HG03354 (cell line): ENCODE results near the gene THPO.
A peak's percentile ranks its signal among the peaks of the same experiment; 100 is the strongest.

Experiments used
- ATAC-seq: cut with Tn5 transposase; IDR thresholded peaks from one replicate; pipeline ENCODE4 v1.9.1; 2021; ENCODE audit warnings: mild to moderate bottlenecking; ENCODE audit not compliant: unreplicated experiment, poor library complexity, severe bottlenecking

THPO gene

DNA sequence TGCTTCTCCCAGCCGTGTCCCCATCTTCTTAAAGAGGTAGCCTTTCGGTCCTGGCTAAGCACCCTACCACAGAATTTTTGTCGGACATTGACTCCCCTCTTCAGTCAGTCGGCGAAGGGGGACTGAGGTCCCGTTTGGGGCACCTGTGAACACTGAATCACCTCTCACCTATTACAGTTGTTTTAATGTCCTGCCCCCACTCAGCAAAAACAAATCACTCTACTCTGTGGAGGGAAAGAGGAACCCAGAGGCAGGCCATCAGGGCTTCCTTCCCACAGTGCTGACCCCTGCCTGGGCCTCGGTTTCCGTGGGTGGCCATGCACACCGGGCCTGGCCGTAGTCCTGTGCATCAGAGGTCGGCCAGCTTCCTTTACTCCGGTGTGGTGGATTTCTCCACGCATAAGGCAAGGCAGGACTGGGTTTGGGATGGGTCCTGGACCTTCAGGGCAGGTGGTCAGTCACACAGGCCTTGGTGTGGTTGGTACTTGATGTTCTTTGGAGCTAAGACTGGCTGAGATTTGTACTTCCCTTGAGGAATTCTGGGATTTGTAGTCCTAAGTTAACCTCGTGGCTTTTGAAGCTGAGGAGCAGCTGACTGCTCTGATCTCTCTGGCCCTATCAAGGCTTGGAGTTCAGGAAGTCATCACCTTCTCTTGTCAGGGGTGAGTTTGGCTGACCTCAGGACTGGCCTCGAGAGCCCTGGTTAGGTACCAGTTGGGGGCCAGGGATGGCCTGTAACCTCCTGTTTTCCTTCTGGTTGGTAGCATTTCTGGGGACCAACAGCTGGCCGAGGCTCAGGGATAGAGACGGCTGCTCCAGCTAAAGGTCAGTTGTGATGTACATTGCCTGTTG is 41.2 kb downstream of the THPO start:
- peak; percentile 2 for ATAC-seq

DNA sequence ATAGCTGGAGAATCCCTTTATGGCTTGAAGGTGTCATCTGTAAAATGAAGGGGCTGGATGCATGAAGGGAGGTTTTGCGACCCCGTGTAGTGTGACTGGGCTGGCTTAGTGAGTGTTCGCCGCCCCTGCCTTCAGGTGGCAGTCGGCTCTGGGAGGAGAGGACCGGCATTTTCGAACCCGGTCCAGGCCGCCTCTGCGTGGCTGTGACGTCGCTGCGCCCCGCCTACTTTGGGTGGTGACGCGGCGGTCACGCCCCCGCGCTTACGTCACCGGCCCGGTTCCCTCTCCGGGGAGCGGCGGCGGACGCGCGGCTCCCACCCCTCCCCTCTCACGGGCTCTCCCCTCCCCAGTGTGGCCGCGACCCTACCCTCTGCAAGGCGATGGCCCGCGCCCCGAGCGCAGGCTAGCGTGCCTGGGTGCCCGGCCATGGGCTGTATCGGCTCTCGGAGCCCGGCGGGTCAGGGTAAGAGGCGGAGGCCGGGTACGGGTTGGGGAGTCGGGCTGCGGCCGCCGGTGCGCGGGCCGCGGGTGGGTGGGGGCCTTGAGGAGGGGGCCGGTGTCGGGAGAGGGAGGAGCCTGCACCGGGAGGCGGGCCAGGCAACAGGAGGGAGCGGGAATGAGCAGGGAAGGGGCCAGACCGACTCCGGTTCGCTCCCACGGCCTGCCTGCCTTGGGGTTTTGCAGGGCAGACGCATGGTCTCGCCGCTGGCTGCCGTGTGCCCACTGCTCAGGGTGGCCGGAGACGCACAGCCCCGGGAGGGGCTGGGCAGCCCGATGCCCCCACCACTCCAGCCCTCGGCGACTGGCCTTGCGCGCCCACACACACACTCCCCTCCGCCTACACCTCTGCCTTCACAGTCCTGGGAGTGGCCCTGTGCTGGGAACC is 42.1 kb downstream of the THPO start:
- ATAC-seq = peak; percentile 77

GRCh38 chr3:184335291-184335660 is 42.7 kb downstream of the THPO start:
- peak; percentile 6 for ATAC-seq

GRCh38 chr3:184334470-184335158 is 43.4 kb downstream of the THPO start:
- ATAC-seq = no peak

GRCh38 chr3:184333700-184334099 is 44.3 kb downstream of the THPO start:
- ATAC-seq = no peak

- no peak for ATAC-seq
These were observed 44.8 kb downstream of the THPO start for GRCh38 chr3:184333190-184333589.

- no peak for ATAC-seq
These were observed 45.5 kb downstream of the THPO start for GRCh38 chr3:184332370-184333090.

- ATAC-seq = no peak
These were observed 49.5 kb downstream of the THPO start for GRCh38 chr3:184328516-184328915.

GRCh38 chr3:184327171-184327570 is 50.8 kb downstream of the THPO start:
- ATAC-seq = no peak

DNA sequence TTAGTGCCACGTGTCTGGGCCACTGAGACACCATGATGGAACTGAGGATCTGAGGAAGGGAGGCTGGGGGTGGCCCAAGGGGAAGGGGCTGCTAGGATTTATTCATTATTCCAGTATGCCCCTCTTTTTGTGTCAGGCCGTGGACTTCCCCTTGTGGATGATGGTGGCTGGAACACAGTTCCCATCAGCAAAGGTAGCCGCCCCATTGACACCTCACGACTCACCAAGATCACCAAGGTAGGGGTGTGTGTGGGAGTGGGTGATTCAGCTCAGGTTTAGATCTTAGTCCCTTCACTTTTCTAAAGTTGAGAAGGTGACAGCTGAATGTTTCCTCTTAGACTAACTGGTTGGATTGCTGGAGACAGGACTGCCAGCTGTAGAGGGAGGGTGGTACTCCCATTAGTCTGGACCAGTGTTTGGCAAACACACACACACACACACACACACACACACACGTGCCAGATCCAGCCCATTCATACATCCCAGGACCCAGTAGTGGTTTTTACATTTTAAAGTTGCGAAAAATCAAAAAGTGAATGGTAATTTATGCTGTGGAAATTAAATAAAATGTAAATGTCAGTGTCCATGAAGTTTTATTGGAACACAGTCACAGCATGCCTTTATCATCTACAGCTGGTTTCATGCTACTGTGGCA is 52.2 kb downstream of the THPO start:
- no peak for ATAC-seq

DNA sequence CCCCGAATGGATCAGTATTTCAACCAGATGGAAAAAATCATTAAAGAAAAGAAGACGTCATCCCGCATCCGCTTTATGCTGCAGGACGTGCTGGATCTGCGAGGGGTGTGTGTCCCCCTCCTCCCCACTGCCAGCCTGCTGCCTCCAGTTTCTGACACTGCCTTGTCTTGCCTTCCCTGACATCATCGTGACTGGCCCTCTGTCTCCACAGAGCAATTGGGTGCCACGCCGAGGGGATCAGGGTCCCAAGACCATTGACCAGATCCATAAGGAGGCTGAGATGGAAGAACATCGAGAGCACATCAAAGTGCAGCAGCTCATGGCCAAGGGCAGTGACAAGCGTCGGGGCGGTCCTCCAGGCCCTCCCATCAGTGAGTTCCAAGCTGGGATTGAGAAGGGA is 52.7 kb downstream of the THPO start:
- ATAC-seq = no peak

DNA sequence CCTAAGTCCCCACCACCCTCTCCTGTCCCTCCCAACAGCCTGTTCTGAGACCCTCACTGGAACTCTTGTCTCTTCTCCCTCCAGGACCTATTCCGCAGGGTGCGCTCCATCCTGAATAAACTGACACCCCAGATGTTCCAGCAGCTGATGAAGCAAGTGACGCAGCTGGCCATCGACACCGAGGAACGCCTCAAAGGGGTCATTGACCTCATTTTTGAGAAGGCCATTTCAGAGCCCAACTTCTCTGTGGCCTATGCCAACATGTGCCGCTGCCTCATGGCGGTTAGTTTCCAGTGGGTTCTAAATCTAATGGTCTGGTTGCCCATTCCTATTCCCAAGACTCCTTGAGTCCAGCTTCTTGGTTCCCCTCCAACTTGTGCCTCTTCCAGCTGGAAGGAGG is 54.3 kb downstream of the THPO start:
- ATAC-seq = no peak

DNA sequence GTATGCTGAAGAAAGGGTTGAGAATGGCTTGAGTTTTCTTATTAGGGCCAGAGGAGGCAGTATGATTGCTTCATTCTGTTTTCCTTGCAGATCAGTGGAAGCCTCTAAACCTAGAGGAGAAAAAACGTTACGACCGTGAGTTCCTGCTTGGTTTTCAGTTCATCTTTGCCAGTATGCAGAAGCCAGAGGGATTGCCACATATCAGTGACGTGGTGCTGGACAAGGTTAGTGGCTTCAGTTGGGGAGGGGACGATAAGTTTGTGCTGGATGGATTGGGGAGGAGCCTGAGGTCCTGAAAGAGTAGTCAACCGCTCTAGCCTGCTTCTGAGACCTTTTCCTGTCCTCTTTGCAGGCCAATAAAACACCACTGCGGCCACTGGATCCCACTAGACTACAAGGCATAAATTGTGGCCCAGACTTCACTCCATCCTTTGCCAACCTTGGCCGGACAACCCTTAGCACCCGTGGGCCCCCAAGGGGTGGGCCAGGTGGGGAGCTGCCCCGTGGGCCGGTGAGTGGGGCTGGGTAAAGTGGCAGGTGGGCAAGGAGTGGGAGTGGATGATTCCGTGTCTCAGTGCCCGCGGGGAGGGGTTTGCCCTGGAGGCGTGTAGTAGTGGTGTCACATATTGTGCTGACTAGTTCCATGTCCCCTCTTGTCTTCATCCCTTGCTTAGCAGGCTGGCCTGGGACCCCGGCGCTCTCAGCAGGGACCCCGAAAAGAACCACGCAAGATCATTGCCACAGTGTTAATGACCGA is 55.1 kb downstream of the THPO start:
- ATAC-seq = no peak
